Cortex of kidney (tissue), 1 donor: ENCODE results near the gene ASCL5.
"Not testable (repeated sequence)": the region's sequence is repeated elsewhere in the genome, so short reads cannot be mapped to it uniquely, and the experiment has no call there.

Source experiments
- DNase-seq: peaks from one replicate; lab custom pipeline; 2025; lab: John Stamatoyannopoulos, UW

ASCL5 gene

GRCh38 chr1:201126832-201127754 is at the start of gene ASCL5:
TSS of gene ASCL5 (minus strand) at chr1:201127184. CDS start at chr1:201115372, 11,812 bp downstream.
- no peak for DNase-seq

- DNase-seq, result no peak
Observed at GRCh38 chr1:201175820-201176500, 49.0 kb upstream of the ASCL5 start.

GRCh38 chr1:201173736-201174135 is 46.8 kb upstream of the ASCL5 start:
- no peak for DNase-seq

- DNase-seq, result no peak
Observed at GRCh38 chr1:201172999-201173610, 46.1 kb upstream of the ASCL5 start.

- DNase-seq, result no peak
Observed at GRCh38 chr1:201172326-201172725, 45.3 kb upstream of the ASCL5 start.

- no peak for DNase-seq
Observed at GRCh38 chr1:201171063-201172036, 44.4 kb upstream of the ASCL5 start.

GRCh38 chr1:201170533-201171062 is 43.6 kb upstream of the ASCL5 start:
- peak; percentile 65 for DNase-seq

- no peak for DNase-seq
Observed at GRCh38 chr1:201169971-201170532, 43.1 kb upstream of the ASCL5 start.

GRCh38 chr1:201169203-201169602 is 42.2 kb upstream of the ASCL5 start:
- DNase-seq, result no peak

- DNase-seq, result no peak
Observed at GRCh38 chr1:201167041-201167991, 40.3 kb upstream of the ASCL5 start.

GRCh38 chr1:201164645-201165044 is 37.7 kb upstream of the ASCL5 start:
- no peak for DNase-seq

- DNase-seq, result no peak
Observed at GRCh38 chr1:201163707-201164106, 36.7 kb upstream of the ASCL5 start.

- DNase-seq, result not testable (repeated sequence)
Observed at GRCh38 chr1:201163036-201163435, 36.1 kb upstream of the ASCL5 start.

- DNase-seq, result no peak
Observed at GRCh38 chr1:201157949-201158348, 31.0 kb upstream of the ASCL5 start.

GRCh38 chr1:201156819-201157218 is 29.8 kb upstream of the ASCL5 start:
- no peak for DNase-seq

GRCh38 chr1:201156346-201156745 is 29.4 kb upstream of the ASCL5 start:
- DNase-seq, result no peak

- no peak for DNase-seq
Observed at GRCh38 chr1:201155354-201155753, 28.4 kb upstream of the ASCL5 start.

- DNase-seq, result peak; percentile 16
Observed at GRCh38 chr1:201154389-201155165, 27.6 kb upstream of the ASCL5 start, which contains the start of gene TMEM9. TSS of gene TMEM9 (minus strand) at chr1:201154474. CDS start at chr1:201153923, 551 bp downstream.
